NCI-H345 treated with DMSO at 0.1 percent for 48 hours (cell line): ENCODE results near the gene FAM131A.
"Not testable (repeated sequence)": the region's sequence is repeated elsewhere in the genome, so short reads cannot be mapped to it uniquely, and the experiment has no call there.

Experiments
- DNase-seq: peaks from one replicate; lab custom pipeline; 2025; ENCODE audit not compliant: unreplicated experiment; lab: John Stamatoyannopoulos, UW

Gene FAM131A

GRCh38 chr3:184339451-184340135, 2.2 kb downstream of the FAM131A start:
- not testable (repeated sequence) for DNase-seq

GRCh38 chr3:184341925-184342324, 4.5 kb downstream of the FAM131A start:
- DNase-seq: no peak

GRCh38 chr3:184343200-184343876, 5.9 kb downstream of the FAM131A start:
- no peak for DNase-seq

- DNase-seq: no peak
These were observed 7.3 kb downstream of the FAM131A start for GRCh38 chr3:184344579-184345316.

GRCh38 chr3:184345317-184346144, 8.1 kb downstream of the FAM131A start:
- DNase-seq: peak; percentile 51

- no peak for DNase-seq
These were observed 9.2 kb downstream of the FAM131A start for GRCh38 chr3:184346480-184347190.

- DNase-seq: no peak
These were observed 10.1 kb downstream of the FAM131A start for GRCh38 chr3:184347321-184348056.

GRCh38 chr3:184348057-184348382, 10.6 kb downstream of the FAM131A start:
- no peak for DNase-seq

- DNase-seq: no peak
These were observed 12.4 kb downstream of the FAM131A start for GRCh38 chr3:184349563-184350470.

- DNase-seq: no peak
These were observed 13.2 kb downstream of the FAM131A start for GRCh38 chr3:184350618-184351017.

- DNase-seq: no peak
These were observed 14.2 kb downstream of the FAM131A start for GRCh38 chr3:184351511-184352148.

GRCh38 chr3:184352149-184352785, 14.9 kb downstream of the FAM131A start:
- DNase-seq: no peak

- DNase-seq: no peak
These were observed 15.6 kb downstream of the FAM131A start for GRCh38 chr3:184352897-184353545.

GRCh38 chr3:184353546-184353941, 16.1 kb downstream of the FAM131A start:
- DNase-seq: no peak

- DNase-seq: no peak
These were observed 16.8 kb downstream of the FAM131A start for GRCh38 chr3:184354121-184354728.

GRCh38 chr3:184354754-184355153, 17.4 kb downstream of the FAM131A start:
- DNase-seq: no peak
